T-cell (primary cell): ENCODE measurements around the gene FOXL3. TPM values are rescaled to one million over a fixed set of nuclear protein-coding genes. Genes with fewer than 3 reads are reported as not detected.

ENCODE experiments used
- ATAC-seq, 4 experiments: fragments of 200-7000 bp in 3 of 4; fragments of 150-1000 bp in 1 of 4; cut with Tn5 transposase; replicated peaks in 1 of 4; 1 replicate in 3 of 4; 2 replicates in 1 of 4; pipeline ENCODE4 v1.10.0; 2021; ENCODE audit warnings: moderate library complexity in 3 of 4, mild to moderate bottlenecking in 2 of 4, moderate number of reproducible peaks in 1 of 4
- CTCF ChIA-PET, 2 donors: fragments of 300-600 bp; sonication (Branson Sonifier 250); formaldehyde crosslinking; loops; one replicate each; lab custom pipeline; 2022; ENCODE audit warnings: antibody characterized with exemption in 2 of 2; lab: Charles Lee
- POLR2A ChIA-PET, 2 donors: fragments of 300-600 bp; sonication (Branson Sonifier 250); formaldehyde crosslinking; loops; one replicate each; lab custom pipeline; 2022; ENCODE audit warnings: antibody characterized with exemption in 2 of 2; lab: Charles Lee
- DNase-seq, 35 experiments: peaks; one replicate each; pipeline versions ENCODE4 v3.0.0 to v3.0.0-alpha.2; 2013 to 2023
- H3K27ac ChIP-seq: one replicate; pipeline ENCODE4 v1.5.1; 2013; ENCODE audit warnings: low read length
- H3K27me3 ChIP-seq, 2 experiments: replicated peaks in 1 of 2; 1 replicate in 1 of 2; 2 replicates in 1 of 2; pipeline versions ENCODE4 v1.6.1 to v1.7.0; 2013; ENCODE audit warnings: low read length in 1 of 2, mixed read lengths in 1 of 2; ENCODE audit not compliant: control insufficient read depth in 2 of 2, insufficient read depth in 2 of 2; ENCODE audit errors: extremely low read depth in 1 of 2
- H3K36me3 ChIP-seq, 2 donors: 1 replicate in 1 of 2; 2 replicates in 1 of 2; pipeline versions ENCODE4 v1.6.1 to v1.7.0; 2013; ENCODE audit warnings: low read length in 1 of 2; ENCODE audit not compliant: control insufficient read depth in 2 of 2, insufficient read depth in 1 of 2; ENCODE audit errors: extremely low read depth in 1 of 2
- H3K4me1 ChIP-seq, 2 experiments: 1 replicate in 1 of 2; 2 replicates in 1 of 2; pipeline versions ENCODE4 v1.6.1 to v1.7.0; 2013; ENCODE audit warnings: low read length in 2 of 2, mixed read lengths in 1 of 2; ENCODE audit not compliant: insufficient read depth in 2 of 2, control insufficient read depth in 1 of 2; ENCODE audit errors: extremely low read depth in 1 of 2
- H3K4me3 ChIP-seq, 2 donors: 1 replicate in 1 of 2; 2 replicates in 1 of 2; pipeline versions ENCODE4 v1.5.1 to v1.7.0; 2013; ENCODE audit warnings: mild to moderate bottlenecking in 2 of 2, low read length in 1 of 2, moderate library complexity in 1 of 2; ENCODE audit not compliant: control insufficient read depth in 1 of 2; ENCODE audit errors: extremely low read depth in 1 of 2
- H3K9me3 ChIP-seq: 2 replicates; pipeline ENCODE4 v1.7.0; 2013
- H3K27ac Mint-ChIP-seq, 2 donors: one replicate each; pipeline ENCODE4 v1.8.0; 2020 to 2021; ENCODE audit warnings: mild to moderate bottlenecking in 2 of 2, mixed read lengths in 2 of 2
- H3K27me3 Mint-ChIP-seq, 2 donors: one replicate each; pipeline ENCODE4 v1.8.0; 2021 to 2022; ENCODE audit warnings: mixed read lengths in 2 of 2
- H3K36me3 Mint-ChIP-seq: one replicate; pipeline ENCODE4 v1.8.0; 2021; ENCODE audit warnings: mixed read lengths
- H3K4me1 Mint-ChIP-seq, 3 donors: one replicate each; pipeline ENCODE4 v1.8.0; 2020 to 2022; ENCODE audit warnings: mixed read lengths in 3 of 3, mild to moderate bottlenecking in 1 of 3
- H3K4me3 Mint-ChIP-seq, 3 donors: one replicate each; pipeline ENCODE4 v1.8.0; 2020 to 2022; ENCODE audit warnings: mild to moderate bottlenecking in 3 of 3, mixed read lengths in 3 of 3, moderate library complexity in 3 of 3
- H3K9me3 Mint-ChIP-seq, 3 donors: one replicate each; pipeline ENCODE4 v1.8.0; 2020 to 2022; ENCODE audit warnings: mixed read lengths in 3 of 3
- WGBS: methylation state at CpG from one replicate; pipeline ENCODE4 v1.1.5; 2013; ENCODE audit warnings: missing lambda C conversion rate; ENCODE audit not compliant: insufficient coverage; 5-methylcytosine and 5-hydroxymethylcytosine counted together
- total RNA-seq, 35 experiments: library from RNA in 6 of 35; stranded (reverse) in 6 of 35; fragments of 120-200 nt in 1 of 35; gene quantifications; one replicate each; pipeline versions ENCODE4 v1.2.1 to v1.2.4 and lab custom pipeline; 2013 to 2026

Gene FOXL3
- total RNA-seq, 5 donors from 2014 or later (not counting 1 experiment from before 2014, with no cell fraction given): not detected

DNA sequence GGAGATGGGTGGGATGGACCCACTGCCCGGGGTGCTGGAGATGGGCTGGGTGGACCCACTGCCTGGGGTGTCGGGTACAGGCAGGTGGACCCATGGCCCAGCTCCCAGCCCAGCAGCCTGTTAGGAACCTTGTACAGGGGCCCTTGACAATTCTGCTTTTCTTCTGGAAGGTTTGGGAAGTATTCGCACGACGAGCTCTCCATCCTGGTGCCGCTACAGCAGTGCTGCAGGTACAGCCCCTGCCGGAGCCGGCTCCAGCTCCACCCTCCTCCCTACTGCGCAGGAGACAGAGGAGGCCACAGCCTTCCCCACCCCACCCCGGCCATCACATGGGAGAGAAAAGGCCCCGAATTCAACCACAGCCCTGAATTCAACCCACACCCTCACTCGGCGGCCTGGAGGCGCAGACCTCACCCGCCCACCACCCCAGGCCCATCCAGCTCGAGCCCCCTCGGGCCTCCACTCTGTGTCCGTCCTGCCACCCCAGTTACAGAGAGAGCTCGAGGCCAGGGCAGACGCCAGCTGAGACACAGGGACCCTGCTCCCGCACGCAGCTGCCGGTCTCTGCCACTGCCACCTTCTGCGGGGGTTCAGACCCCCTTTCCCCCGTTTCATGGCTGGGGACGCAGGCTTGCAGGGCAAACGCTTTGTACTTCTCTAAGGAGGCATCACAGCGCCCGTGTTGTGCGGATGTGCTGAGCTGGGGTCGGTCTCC lies 31.3 kb upstream of the FOXL3 start:
- Histone ChIP-seq H3K36me3 (no peaks in the 10 kb centered on the region), H3K27ac (no peak overlapping the region), H3K9me3 (no peaks in the 10 kb centered on the region), H3K27me3 (peaks cover 0 to 17% of the 10 kb centered on the region in 2 experiments), H3K4me1 (peaks cover 0 to 3% of the 10 kb centered on the region in 2 experiments), H3K4me3 (no peak overlapping the region)
- Mint-ChIP-seq H3K27ac (no peak overlapping the region), H3K4me1 (peaks cover 0 to 6% (median 0%) of the 10 kb centered on the region in 3 donors), H3K9me3 (peaks cover 0 to 4% (median 0%) of the 10 kb centered on the region in 3 donors), H3K36me3 (no peaks in the 10 kb centered on the region), H3K4me3 (no peak overlapping the region), H3K27me3 (peaks cover 0 to 4% of the 10 kb centered on the region in 2 donors)
- no peak for ATAC-seq
- ChIA-PET CTCF (no interaction called here), POLR2A (no interaction called here)
- whole genome bisulfite sequencing: 87% methylated on average over 24 of the region's 31 CpGs
- DNase-seq: no peak

DNA sequence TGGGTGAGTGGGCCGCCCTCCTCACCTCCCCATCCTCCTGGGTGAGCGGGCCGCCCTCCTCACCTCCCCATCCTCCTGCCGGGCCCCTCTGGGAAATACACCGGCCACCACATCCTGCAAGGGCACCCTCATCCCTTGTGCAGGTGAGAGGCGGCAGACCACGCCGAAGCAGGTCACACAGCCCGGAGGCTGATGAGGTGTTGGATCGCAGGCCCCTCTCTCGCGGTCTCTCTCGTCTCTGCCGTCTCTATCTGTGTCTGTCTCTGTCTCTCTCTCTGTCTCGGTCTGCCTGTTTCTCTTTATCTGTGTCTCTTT lies 30.8 kb upstream of the FOXL3 start:
- ATAC-seq (no peak), DNase-seq (no peak)
- Mint-ChIP-seq H3K27me3 (peaks cover 0 to 4% of the 10 kb centered on the region in 2 donors), H3K27ac (no peak overlapping the region), H3K4me1 (peaks cover 0 to 6% (median 0%) of the 10 kb centered on the region in 3 donors), H3K9me3 (peaks cover 0 to 4% (median 0%) of the 10 kb centered on the region in 3 donors), H3K36me3 (no peaks in the 10 kb centered on the region), H3K4me3 (no peak overlapping the region)
- ChIA-PET POLR2A (no interaction called here), CTCF (no interaction called here)
- Histone ChIP-seq H3K27ac (no peak overlapping the region), H3K9me3 (no peaks in the 10 kb centered on the region), H3K27me3 (peaks cover 0 to 16% of the 10 kb centered on the region in 2 experiments), H3K36me3 (no peaks in the 10 kb centered on the region), H3K4me3 (no peak overlapping the region), H3K4me1 (peaks cover 0 to 3% of the 10 kb centered on the region in 2 experiments)
- WGBS: 93% methylated on average over 7 of the region's 15 CpGs

DNA sequence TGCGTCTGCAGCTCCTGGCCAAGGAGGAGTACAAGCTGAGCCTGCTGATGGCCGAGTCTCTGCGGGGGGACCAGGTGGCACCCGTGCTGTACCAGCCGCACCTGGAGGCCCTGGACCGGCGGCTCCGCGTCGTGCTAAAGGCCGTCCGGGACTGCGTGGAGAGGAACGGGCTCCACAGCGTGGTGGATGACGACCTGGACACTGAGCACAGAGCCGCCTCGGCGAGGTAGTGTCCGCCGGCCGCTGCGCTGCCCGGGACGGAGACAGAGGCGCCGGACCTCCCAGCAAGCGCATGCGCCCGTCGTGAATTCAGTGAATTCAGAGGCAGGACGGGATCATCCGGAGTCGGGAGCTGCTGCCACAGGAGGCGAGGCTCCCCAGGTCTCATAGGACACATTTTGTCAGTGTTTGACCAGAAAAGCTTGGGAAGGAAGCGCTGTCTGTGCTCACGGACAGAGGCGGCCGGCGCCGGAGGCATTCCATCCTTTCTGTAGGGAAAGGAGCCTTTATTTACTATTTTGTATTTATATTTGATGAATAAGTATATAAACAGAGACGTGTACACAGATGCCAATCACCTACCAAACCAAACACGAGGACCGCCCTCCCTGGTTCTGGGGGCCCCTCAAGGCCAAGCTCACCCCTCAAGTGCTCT lies 30.1 kb upstream of the FOXL3 start:
- Mint-ChIP-seq H3K27me3 (peaks cover 0 to 4% of the 10 kb centered on the region in 2 donors), H3K27ac (no peak overlapping the region), H3K4me1 (peaks cover 0 to 12% (median 0%) of the 10 kb centered on the region in 3 donors), H3K9me3 (peaks cover 0 to 4% (median 0%) of the 10 kb centered on the region in 3 donors), H3K4me3 (no peak overlapping the region), H3K36me3 (no peaks in the 10 kb centered on the region)
- ChIA-PET POLR2A (no interaction called here), CTCF (no interaction called here)
- no peaks in the 10 kb centered on the region for H3K9me3 ChIP-seq
- peaks cover 0 to 3% of the 10 kb centered on the region in 2 experiments for H3K4me1 ChIP-seq
- H3K36me3 ChIP-seq: no peaks in the 10 kb centered on the region
- 96% methylated on average over 35 of the region's 44 CpGs for WGBS
- DNase-seq (no peak), ATAC-seq (no peak)
- no peak overlapping the region for H3K4me3 ChIP-seq
- H3K27me3 ChIP-seq: peaks cover 0 to 13% of the 10 kb centered on the region in 2 experiments
- H3K27ac ChIP-seq: no peak overlapping the region

DNA sequence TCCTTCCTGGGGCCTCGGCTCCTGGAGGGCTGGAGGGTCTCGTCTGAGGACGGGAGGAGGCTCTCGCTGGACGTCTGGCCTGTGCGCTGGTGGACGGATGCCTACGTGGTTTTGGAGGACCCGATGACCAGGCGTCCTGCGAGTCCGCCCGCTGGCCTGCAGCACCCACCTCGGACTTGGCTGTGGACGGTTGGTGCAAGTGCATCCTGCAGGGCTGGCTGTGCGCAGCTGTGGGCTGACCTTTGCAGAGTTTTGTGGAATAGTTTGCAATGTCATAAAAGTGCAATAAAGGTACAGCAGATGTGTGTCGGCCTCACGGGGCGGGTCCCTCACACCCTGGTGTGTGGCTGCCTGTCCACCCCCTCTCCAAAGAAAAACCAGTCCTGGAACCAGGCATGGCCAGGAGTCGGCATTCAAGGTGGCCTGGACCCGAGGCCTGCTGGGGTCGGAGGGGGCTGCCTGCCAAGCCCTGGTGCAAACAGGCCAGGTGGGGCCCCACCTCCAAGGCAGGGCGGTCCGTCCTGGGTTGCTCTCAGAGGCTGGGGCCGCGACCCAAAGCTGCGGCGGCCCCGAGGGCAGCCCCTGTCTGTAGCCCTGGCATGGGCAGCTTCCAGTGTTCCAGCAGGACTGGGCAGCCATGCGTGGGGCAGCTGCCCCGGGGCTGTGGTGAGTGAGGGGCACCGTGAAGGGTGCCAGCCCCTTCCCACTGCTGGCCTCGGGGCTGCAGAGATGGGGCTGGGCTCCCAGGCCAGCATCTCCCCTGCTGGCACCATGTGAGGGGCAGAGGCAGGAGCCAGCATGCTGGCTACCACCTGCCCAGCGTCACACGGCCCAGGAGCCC lies 29.3 kb upstream of the FOXL3 start:
- Histone ChIP-seq H3K27me3 (peaks cover 0 to 7% of the 10 kb centered on the region in 2 experiments), H3K4me3 (no peak overlapping the region), H3K9me3 (no peaks in the 10 kb centered on the region), H3K4me1 (peaks cover 0 to 3% of the 10 kb centered on the region in 2 experiments), H3K27ac (no peak overlapping the region), H3K36me3 (no peaks in the 10 kb centered on the region)
- no peak for ATAC-seq
- DNase-seq: no peak
- Mint-ChIP-seq H3K4me1 (peaks cover 0 to 12% (median 0%) of the 10 kb centered on the region in 3 donors), H3K36me3 (no peaks in the 10 kb centered on the region), H3K27ac (no peak overlapping the region), H3K9me3 (peaks cover 0 to 4% (median 0%) of the 10 kb centered on the region in 3 donors), H3K4me3 (no peak overlapping the region), H3K27me3 (no peaks in the 10 kb centered on the region)
- WGBS: 90% methylated on average over 34 of the region's 35 CpGs
- CTCF ChIA-PET: no interaction called here
- POLR2A ChIA-PET: no interaction called here

DNA sequence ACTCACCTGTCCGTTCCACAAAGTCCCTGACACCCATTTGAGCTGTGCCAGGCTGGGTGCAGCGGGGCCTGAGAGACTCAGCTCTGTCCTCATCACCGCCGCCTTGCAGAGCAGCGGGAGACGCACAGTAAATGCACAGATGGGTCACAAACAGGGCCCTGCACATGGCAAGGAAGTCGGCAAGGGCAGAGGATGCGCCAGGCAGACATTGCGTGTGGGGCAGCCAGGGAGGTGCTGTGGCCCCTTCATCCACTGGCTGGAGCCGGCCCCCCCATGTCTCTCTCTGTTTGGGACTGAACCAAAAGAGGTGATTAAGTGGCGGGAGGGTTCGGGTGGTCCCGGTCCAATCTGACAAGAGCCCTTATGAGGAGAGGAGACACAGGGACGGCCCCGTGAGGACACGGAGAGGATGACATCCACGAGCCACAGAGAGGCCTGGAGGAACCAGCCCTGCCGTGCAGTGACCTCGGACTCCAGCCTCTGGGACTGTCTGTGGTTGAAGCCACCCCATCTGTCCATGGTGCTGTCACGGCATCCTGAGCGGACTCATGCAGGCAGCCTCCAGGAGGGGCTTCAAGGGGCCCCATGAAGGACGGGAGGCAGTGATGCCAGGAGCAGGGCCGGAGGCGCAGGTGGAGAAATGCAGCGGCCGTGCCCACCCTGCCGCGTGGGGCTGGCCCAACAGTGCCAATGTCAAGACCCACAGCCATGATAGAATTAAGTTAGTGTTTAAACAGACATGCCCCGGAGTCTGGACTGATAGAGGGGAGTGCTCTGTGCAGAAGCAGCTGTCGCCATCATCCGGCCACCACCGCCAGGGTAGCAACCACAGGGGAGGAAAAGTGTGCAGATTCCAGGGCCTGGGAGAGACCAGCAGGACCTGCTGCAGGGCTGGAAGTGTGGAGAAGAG lies 28.4 kb upstream of the FOXL3 start:
- Histone ChIP-seq H3K4me1 (peaks cover 0 to 3% of the 10 kb centered on the region in 2 experiments), H3K27ac (no peak overlapping the region), H3K36me3 (no peaks in the 10 kb centered on the region), H3K4me3 (no peak overlapping the region), H3K27me3 (peaks cover 0 to 6% of the 10 kb centered on the region in 2 experiments), H3K9me3 (no peaks in the 10 kb centered on the region)
- Mint-ChIP-seq H3K36me3 (no peaks in the 10 kb centered on the region), H3K4me3 (peak overlapping the region in 1 of 3 donors; percentile 33), H3K27ac (no peak overlapping the region), H3K9me3 (peaks cover 0 to 4% (median 0%) of the 10 kb centered on the region in 3 donors), H3K27me3 (no peaks in the 10 kb centered on the region), H3K4me1 (peaks cover 0 to 12% (median 0%) of the 10 kb centered on the region in 3 donors)
- ATAC-seq (no peak), DNase-seq (no peak)
- 94% methylated on average over 29 of the region's 32 CpGs for WGBS
- POLR2A ChIA-PET: no interaction called here
- CTCF ChIA-PET: no interaction called here
